GM06990 (cell line): ENCODE results near the gene TXNDC16.

ENCODE experiments used
- DNase-seq: peaks from one replicate; pipeline ENCODE4 v3.0.0-alpha.2; 2011; ENCODE audit not compliant: insufficient read length; ENCODE audit errors: extremely low read depth
- H3K27me3 ChIP-seq: replicated peaks from 2 replicates; pipeline ENCODE4 v1.6.0; 2011; ENCODE audit warnings: low read length; ENCODE audit not compliant: control insufficient read depth, insufficient read depth
- H3K36me3 ChIP-seq: 2 replicates; pipeline ENCODE4 v1.5.1; 2011; ENCODE audit warnings: low read length; ENCODE audit not compliant: control insufficient read depth, insufficient read depth
- H3K4me3 ChIP-seq: replicated peaks from 2 replicates; pipeline ENCODE4 v1.5.1; 2011; ENCODE audit warnings: low read depth, mild to moderate bottlenecking, control low read depth, low read length
- TF ChIP-seq, protein P1 (sequence below): IDR thresholded peaks from 2 replicates; pipeline ENCODE4 v1.5.1; 2011; ENCODE audit warnings: low read length, control low read depth, mild to moderate bottlenecking, inconsistent platforms; ENCODE audit not compliant: insufficient read depth, poor library complexity, severe bottlenecking

The TXNDC16 gene, protein sequence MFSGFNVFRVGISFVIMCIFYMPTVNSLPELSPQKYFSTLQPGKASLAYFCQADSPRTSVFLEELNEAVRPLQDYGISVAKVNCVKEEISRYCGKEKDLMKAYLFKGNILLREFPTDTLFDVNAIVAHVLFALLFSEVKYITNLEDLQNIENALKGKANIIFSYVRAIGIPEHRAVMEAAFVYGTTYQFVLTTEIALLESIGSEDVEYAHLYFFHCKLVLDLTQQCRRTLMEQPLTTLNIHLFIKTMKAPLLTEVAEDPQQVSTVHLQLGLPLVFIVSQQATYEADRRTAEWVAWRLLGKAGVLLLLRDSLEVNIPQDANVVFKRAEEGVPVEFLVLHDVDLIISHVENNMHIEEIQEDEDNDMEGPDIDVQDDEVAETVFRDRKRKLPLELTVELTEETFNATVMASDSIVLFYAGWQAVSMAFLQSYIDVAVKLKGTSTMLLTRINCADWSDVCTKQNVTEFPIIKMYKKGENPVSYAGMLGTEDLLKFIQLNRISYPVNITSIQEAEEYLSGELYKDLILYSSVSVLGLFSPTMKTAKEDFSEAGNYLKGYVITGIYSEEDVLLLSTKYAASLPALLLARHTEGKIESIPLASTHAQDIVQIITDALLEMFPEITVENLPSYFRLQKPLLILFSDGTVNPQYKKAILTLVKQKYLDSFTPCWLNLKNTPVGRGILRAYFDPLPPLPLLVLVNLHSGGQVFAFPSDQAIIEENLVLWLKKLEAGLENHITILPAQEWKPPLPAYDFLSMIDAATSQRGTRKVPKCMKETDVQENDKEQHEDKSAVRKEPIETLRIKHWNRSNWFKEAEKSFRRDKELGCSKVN

DNA sequence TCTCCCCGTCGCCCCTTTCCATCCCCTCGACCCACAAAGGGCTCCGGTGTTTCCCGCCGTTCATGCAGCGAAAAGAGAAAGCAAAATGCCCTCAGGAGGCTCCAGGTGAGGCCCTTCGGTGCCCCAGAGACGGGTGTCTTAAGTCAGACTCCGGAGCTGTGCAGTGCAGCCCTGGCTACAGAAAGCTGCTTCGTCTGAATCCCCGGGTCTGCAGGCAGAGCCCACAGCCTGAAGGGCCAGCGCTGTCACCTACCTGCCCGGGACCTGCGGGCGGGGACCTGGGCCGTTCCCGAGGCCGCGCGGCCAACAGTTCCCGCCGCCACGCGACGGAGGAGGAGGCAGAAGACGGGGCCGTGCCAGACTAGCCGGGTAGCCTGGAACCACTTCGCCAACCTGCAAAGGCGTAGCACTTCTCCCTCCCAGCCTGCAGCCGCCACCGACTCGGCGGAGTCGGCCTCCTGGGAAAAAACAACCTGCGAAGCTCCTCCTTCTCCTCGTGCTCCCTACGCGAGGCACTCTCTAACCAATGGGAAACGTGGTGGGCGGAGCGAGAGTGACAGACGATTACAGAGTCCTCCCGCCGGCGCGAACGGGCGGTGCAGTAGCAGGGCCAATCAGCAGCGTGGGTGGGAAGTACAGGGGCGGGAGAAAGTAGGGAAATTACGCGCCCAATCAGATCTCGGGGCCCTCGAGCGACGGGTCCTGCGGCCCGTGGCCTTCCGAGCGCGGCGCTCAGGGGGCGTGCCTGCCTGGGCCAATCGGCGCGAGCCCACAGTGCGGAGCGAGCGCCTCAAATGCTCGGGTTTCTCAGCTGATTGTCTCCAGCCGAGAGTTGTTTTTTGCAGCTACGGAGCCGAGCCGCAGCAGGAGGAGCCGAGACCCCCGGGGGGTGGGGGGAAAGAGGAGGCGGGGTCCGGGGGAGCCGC is at the start of gene TXNDC16, which contains the start of gene GPR137C:
Gene TXNDC16 (minus strand): TSS at position 443 of the 926 bp plus-strand sequence. CDS start 8,948 bp downstream, outside the sequence.
Gene GPR137C (plus strand): TSS at position 774 of the 926 bp plus-strand sequence. CDS start 312 bp downstream, outside the sequence.
- Histone ChIP-seq H3K27me3 (no peaks in the 10 kb centered on the region), H3K36me3 (no peaks in the 10 kb centered on the region), H3K4me3 (peak within 1 kb of the TSS; percentile 86)
- peak; percentile 98 for DNase-seq
- TF ChIP-seq, protein P1, sequence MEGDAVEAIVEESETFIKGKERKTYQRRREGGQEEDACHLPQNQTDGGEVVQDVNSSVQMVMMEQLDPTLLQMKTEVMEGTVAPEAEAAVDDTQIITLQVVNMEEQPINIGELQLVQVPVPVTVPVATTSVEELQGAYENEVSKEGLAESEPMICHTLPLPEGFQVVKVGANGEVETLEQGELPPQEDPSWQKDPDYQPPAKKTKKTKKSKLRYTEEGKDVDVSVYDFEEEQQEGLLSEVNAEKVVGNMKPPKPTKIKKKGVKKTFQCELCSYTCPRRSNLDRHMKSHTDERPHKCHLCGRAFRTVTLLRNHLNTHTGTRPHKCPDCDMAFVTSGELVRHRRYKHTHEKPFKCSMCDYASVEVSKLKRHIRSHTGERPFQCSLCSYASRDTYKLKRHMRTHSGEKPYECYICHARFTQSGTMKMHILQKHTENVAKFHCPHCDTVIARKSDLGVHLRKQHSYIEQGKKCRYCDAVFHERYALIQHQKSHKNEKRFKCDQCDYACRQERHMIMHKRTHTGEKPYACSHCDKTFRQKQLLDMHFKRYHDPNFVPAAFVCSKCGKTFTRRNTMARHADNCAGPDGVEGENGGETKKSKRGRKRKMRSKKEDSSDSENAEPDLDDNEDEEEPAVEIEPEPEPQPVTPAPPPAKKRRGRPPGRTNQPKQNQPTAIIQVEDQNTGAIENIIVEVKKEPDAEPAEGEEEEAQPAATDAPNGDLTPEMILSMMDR = no peak

DNA sequence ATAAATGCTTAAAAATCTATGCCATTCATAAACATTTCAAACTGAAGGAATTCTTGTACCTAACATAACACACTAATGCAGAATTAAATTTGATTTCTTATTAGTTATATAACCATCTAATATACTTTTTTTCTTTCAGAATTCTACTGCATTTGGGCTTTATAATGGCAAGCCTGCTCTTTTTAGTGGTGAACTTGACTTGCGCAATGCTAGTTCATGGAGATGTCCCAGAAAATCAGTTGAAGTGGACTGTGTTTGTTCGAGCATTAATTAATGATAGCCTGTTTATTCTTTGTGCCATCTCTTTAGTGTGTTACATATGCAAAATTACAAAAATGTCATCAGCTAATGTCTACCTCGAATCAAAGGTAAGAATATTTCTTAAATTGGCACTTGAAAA is 47.7 kb upstream of the TXNDC16 start:
- no peak for DNase-seq
- Histone ChIP-seq H3K4me3 (no peak overlapping the region), H3K36me3 (no peaks in the 10 kb centered on the region), H3K27me3 (no peaks in the 10 kb centered on the region)
- TF ChIP-seq, protein P1 = no peak

DNA sequence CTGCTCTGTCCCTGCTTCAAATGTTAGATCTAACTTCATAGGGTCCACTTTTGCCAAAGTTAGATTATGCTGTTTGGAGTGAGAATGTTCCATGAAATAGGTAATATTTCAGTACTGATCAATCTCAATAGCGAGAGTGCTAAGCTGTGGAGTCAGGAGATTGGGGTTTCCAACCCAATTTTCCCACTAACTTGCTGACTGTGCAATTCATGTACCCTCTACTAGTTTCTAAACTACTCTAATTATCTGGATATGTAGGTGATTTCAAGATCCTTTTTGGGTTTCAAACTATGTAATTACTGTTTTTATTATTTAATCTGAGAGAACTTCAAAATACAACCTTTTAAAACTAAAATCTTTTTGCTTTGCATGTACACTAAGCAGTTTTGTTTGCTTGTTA is 46.3 kb upstream of the TXNDC16 start:
- TF ChIP-seq, protein P1 = no peak
- no peak overlapping the region for H3K4me3 ChIP-seq
- no peak for DNase-seq
- H3K27me3 ChIP-seq = no peaks in the 10 kb centered on the region
- no peaks in the 10 kb centered on the region for H3K36me3 ChIP-seq

DNA sequence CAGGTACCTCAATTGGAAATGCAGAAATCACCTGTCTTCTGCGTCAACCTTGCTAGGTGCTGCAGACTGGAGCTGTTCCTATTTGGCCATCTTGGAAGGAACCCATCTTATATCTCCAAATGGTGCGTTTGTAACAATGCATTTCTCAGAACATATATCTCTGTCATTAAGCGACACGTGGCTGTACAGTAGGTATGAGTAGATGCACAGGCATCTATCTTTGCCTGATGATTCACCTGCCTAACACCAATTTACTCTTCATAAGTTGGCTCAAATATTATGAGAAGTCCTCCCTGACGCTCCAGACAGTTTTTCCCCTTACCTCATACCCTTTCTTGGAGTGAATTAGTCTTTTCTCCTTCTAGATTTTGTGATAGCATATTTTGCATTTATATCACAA is 44.6 kb upstream of the TXNDC16 start:
- TF ChIP-seq, protein P1 = no peak
- no peaks in the 10 kb centered on the region for H3K27me3 ChIP-seq
- no peak for DNase-seq
- H3K36me3 ChIP-seq = no peaks in the 10 kb centered on the region
- H3K4me3 ChIP-seq = no peak overlapping the region

DNA sequence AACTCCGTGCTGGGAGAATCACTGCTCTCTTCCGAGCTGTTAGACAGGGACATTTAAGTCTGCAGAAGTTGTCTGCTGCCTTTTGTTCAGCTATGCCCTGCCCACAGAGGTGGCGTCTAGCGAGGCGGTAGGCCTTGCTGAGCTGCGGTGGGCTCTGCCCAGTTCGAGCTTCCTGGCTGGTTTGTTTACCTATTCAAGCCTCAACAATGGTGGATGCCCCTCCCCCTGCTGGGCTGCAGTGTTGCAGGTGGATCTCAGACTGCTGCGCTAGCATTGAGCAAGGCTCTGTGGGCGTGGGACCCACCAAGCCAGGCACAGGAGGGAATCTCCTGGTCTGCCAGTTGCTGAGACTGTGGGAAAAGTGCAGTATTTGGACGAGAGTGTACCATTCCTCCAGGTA is 44.0 kb upstream of the TXNDC16 start:
- DNase-seq = no peak
- TF ChIP-seq, protein P1 = no peak
- H3K27me3 ChIP-seq = no peaks in the 10 kb centered on the region

More for the DNA sequence above, 44.0 kb upstream of the TXNDC16 start:
- no peaks in the 10 kb centered on the region for H3K36me3 ChIP-seq
- no peak overlapping the region for H3K4me3 ChIP-seq
